GM12865 (cell line): Measurements from ENCODE around the gene FOXP1.

Experiments used
- DNase-seq: peaks from one replicate; pipeline ENCODE4 v3.0.0; 2010; ENCODE audit warnings: low read depth
- H3K4me3 ChIP-seq: 2 replicates; pipeline ENCODE4 v1.5.1; 2011; ENCODE audit warnings: mild to moderate bottlenecking, low read depth, low read length, control low read depth
- CTCF ChIP-seq: IDR thresholded peaks from 2 replicates; pipeline ENCODE4 v1.5.1; 2011; ENCODE audit warnings: low read length, control low read depth, low read depth, inconsistent platforms; ENCODE audit not compliant: insufficient read depth; ENCODE audit errors: missing control alignments

FOXP1 gene

GRCh38 chr3:71130471-71131374 is 452.8 kb downstream of the FOXP1 start:
- no peak for TF ChIP-seq CTCF
- peak overlapping the region; percentile 34 for H3K4me3 ChIP-seq
- peak; percentile 51 for DNase-seq

GRCh38 chr3:71129611-71130431 is 453.7 kb downstream of the FOXP1 start:
- H3K4me3 ChIP-seq = peak overlapping the region; percentile 34
- no peak for TF ChIP-seq CTCF
- no peak for DNase-seq

- no peak for TF ChIP-seq CTCF
- no peak overlapping the region for H3K4me3 ChIP-seq
- no peak for DNase-seq
These were observed 454.6 kb downstream of the FOXP1 start for GRCh38 chr3:71128961-71129360.

- no peak overlapping the region for H3K4me3 ChIP-seq
- TF ChIP-seq CTCF = no peak
- no peak for DNase-seq
These were observed 455.7 kb downstream of the FOXP1 start for GRCh38 chr3:71127844-71128243.

- no peak for TF ChIP-seq CTCF
- no peak for DNase-seq
- H3K4me3 ChIP-seq = no peak overlapping the region
These were observed 456.3 kb downstream of the FOXP1 start for GRCh38 chr3:71127052-71127831.

GRCh38 chr3:71125738-71126137 is 457.8 kb downstream of the FOXP1 start:
- TF ChIP-seq CTCF = no peak
- no peak overlapping the region for H3K4me3 ChIP-seq
- DNase-seq = no peak
